ENCODE results near the gene DPYSL5. TPM values are rescaled to one million over a fixed set of nuclear protein-coding genes. Genes with fewer than 3 reads are reported as not detected.

Gene DPYSL5
- polyA plus RNA-seq, 3 donors: not detected

DNA sequence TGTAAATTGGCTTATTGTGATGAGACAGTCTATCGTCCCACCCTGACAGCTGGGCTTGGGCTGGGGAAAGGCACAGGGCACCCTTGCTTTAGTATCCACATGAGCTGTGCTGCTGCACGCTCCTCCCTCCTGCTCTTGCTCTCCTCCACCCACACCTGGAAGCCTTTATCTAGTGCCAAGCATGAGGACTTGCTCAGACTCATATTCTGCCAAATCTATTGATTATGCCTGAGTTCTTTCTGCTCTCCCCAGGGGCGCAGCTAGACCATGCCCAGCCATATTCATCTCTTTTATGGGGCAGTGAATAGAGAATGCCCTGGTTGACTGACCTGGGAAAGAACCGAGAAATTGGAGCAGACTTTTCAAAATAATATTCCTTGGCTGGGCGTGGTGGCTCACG, 29.0 kb upstream of the DPYSL5 start:
- H3K27ac ChIP-seq (ENCODE audit: low read depth in 1 of 2, low read length in 2 of 2): no peak overlapping the region
- H4K20me1 ChIP-seq (ENCODE audit: insufficient read depth, low read length): no peaks in the 10 kb centered on the region
- H3K9ac ChIP-seq (ENCODE audit: insufficient read depth, low read length, poor library complexity, severe bottlenecking): no peak overlapping the region
- WGBS (ENCODE audit: insufficient coverage): 89% methylated on average over 3 of the region's 6 CpGs
- H3K4me3 ChIP-seq (replicated peaks in 1 of 3; ENCODE audit: low read depth in 2 of 3, low read length in 3 of 3): no peak overlapping the region
- H3K36me3 ChIP-seq (replicated peaks in 1 of 2; ENCODE audit: control insufficient read depth in 1 of 2, insufficient read depth in 2 of 2, low read length in 2 of 2): no peaks in the 10 kb centered on the region
- H3K27me3 ChIP-seq (ENCODE audit: control insufficient read depth in 2 of 2, insufficient read depth in 2 of 2, low read length in 2 of 2): no peaks in the 10 kb centered on the region
- Mint-ChIP-seq H3K9me3 (peaks cover 0 to 8% (median 4%) of the 10 kb centered on the region in 7 donors), H3K4me3 (no peak overlapping the region), H3K27ac (no peak overlapping the region), H3K4me1 (peaks cover 9% of the 10 kb centered on the region), H3K27me3 (ENCODE audit: low read depth in 3 of 3) (peaks cover 18 to 33% (median 20%) of the 10 kb centered on the region in 3 donors), H3K36me3 (no peaks in the 10 kb centered on the region)
- intact Hi-C loops (cut with micrococcal nuclease): no loop called here
- H3K4me1 ChIP-seq (ENCODE audit: control insufficient read depth in 1 of 2, insufficient read depth in 2 of 2, low read length in 2 of 2): peaks cover 3 to 4% of the 10 kb centered on the region in 2 donors
- no peaks in the 10 kb centered on the region for H3K79me2 ChIP-seq (ENCODE audit: insufficient read depth, low read length)
- no peak overlapping the region for H3K4me2 ChIP-seq (replicated peaks; ENCODE audit: extremely low read depth, low read length, poor library complexity, severe bottlenecking)
- H2AFZ ChIP-seq (ENCODE audit: insufficient read depth, low read depth, low read length, poor library complexity, severe bottlenecking): no peak overlapping the region
- no peak for DNase-seq
- H3K9me3 ChIP-seq (replicated peaks in 1 of 2; ENCODE audit: control insufficient read depth in 1 of 2, insufficient read depth in 1 of 2, low read length in 2 of 2): no peaks in the 10 kb centered on the region
- TF ChIP-seq, protein P1, sequence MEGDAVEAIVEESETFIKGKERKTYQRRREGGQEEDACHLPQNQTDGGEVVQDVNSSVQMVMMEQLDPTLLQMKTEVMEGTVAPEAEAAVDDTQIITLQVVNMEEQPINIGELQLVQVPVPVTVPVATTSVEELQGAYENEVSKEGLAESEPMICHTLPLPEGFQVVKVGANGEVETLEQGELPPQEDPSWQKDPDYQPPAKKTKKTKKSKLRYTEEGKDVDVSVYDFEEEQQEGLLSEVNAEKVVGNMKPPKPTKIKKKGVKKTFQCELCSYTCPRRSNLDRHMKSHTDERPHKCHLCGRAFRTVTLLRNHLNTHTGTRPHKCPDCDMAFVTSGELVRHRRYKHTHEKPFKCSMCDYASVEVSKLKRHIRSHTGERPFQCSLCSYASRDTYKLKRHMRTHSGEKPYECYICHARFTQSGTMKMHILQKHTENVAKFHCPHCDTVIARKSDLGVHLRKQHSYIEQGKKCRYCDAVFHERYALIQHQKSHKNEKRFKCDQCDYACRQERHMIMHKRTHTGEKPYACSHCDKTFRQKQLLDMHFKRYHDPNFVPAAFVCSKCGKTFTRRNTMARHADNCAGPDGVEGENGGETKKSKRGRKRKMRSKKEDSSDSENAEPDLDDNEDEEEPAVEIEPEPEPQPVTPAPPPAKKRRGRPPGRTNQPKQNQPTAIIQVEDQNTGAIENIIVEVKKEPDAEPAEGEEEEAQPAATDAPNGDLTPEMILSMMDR (IDR thresholded peaks at IDR 0.05): no peak

DNA sequence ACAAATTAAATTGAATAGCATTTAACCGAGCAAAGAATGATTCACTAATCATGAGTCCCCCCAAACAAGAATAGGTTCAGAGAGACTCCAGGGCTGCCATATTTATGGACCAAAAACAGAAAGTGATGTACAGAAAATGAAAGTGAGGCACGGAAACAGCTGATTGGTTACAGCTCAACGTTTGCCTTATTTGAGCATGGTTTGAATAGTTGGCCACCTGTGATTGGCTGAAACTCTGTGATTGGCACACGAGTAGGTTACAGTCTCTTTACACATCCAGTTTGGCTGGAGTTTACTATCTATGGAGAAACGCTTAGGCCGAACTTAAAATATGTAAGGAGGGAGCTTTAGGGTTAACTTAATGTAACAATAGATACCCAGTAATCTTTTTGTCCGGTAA, 27.0 kb upstream of the DPYSL5 start:
- H3K4me3 ChIP-seq (replicated peaks in 1 of 3; ENCODE audit: low read depth in 2 of 3, low read length in 3 of 3): no peak overlapping the region
- H3K9me3 Mint-ChIP-seq: peaks cover 0 to 2% (median 0%) of the 10 kb centered on the region in 7 donors
- H3K36me3 Mint-ChIP-seq: no peaks in the 10 kb centered on the region
- no peaks in the 10 kb centered on the region for H3K9me3 ChIP-seq (replicated peaks in 1 of 2; ENCODE audit: control insufficient read depth in 1 of 2, insufficient read depth in 1 of 2, low read length in 2 of 2)
- no peaks in the 10 kb centered on the region for H4K20me1 ChIP-seq (ENCODE audit: insufficient read depth, low read length)
- peaks cover 3 to 4% of the 10 kb centered on the region in 2 donors for H3K4me1 ChIP-seq (ENCODE audit: control insufficient read depth in 1 of 2, insufficient read depth in 2 of 2, low read length in 2 of 2)
- H3K36me3 ChIP-seq (replicated peaks in 1 of 2; ENCODE audit: control insufficient read depth in 1 of 2, insufficient read depth in 2 of 2, low read length in 2 of 2): no peaks in the 10 kb centered on the region
- intact Hi-C loops (cut with micrococcal nuclease): no loop called here
- WGBS (ENCODE audit: insufficient coverage): no CpG with 5 or more reads among the region's 7 CpGs
- H3K27ac ChIP-seq (ENCODE audit: low read depth in 1 of 2, low read length in 2 of 2): no peak overlapping the region
- peaks cover 13 to 22% (median 18%) of the 10 kb centered on the region in 3 donors for H3K27me3 Mint-ChIP-seq (ENCODE audit: low read depth in 3 of 3)
- no peaks in the 10 kb centered on the region for H3K27me3 ChIP-seq (ENCODE audit: control insufficient read depth in 2 of 2, insufficient read depth in 2 of 2, low read length in 2 of 2)
- H3K27ac Mint-ChIP-seq: no peak overlapping the region
- H3K4me1 Mint-ChIP-seq: peaks cover 9% of the 10 kb centered on the region
- H3K79me2 ChIP-seq (ENCODE audit: insufficient read depth, low read length): no peaks in the 10 kb centered on the region
- no peak for DNase-seq
- no peak overlapping the region for H2AFZ ChIP-seq (ENCODE audit: insufficient read depth, low read depth, low read length, poor library complexity, severe bottlenecking)
- TF ChIP-seq, protein P1 (IDR thresholded peaks at IDR 0.05): no peak
- no peak overlapping the region for H3K9ac ChIP-seq (ENCODE audit: insufficient read depth, low read length, poor library complexity, severe bottlenecking)
- H3K4me3 Mint-ChIP-seq: no peak overlapping the region
- no peak overlapping the region for H3K4me2 ChIP-seq (replicated peaks; ENCODE audit: extremely low read depth, low read length, poor library complexity, severe bottlenecking)

Data from CD14-positive monocyte (primary cell).